Measurements from ENCODE around the gene NHLRC2. TPM values are rescaled to one million over a fixed set of nuclear protein-coding genes. Genes with fewer than 3 reads are reported as not detected.

The NHLRC2 gene
- 90.7 TPM for total RNA-seq

DNA sequence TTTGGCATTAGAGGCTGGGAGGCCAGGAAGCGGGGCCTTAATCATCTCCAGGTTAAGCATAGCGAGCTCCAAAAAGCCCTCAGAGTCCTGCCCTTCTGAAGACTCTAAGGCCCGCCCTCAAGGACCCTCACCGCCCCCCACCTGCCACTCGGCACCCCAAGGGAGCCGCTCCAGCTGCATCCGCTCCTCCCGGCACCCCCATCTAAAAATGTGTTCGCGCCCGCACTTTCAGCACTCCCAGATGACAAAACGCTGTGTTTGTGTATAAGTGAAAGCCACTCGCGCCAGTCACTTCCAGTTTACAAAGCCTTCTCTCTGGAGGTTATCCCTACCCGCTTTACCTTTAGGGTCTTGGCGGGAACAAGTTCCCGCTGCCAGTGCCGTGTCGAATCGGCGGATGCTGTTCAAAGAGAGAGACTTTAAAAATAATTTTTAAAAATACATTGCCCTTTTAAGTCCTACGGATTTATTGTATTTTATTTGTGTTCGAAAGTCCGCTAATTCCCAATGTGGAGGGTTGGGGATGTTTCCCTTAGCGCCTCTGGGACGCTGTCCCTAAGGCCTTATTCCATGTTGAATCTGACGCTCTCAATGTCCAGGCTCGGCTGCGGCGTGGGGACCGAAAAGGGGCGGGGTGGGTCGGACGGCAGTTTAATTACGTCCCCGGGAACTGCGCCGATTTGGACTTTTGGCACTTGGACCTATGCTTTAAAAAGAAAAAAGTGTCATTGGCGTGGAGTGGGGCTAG lies at the start of gene NHLRC2, which contains the start of gene DCLRE1A:
Gene NHLRC2, plus strand, starts transcription at position 649 of the 748 bp plus-strand sequence. CDS start 212 bp downstream, outside the sequence.
Gene DCLRE1A, minus strand, starts transcription at position 70 of the 748 bp plus-strand sequence. CDS start 900 bp downstream, outside the sequence.

Other genes starting within 250 kb of the NHLRC2 start
- gene NRAP, start 190.6 kb upstream of the NHLRC2 start, total RNA-seq, result 13.0 TPM
- gene CASP7, start 174.7 kb upstream of the NHLRC2 start, total RNA-seq, result 17.9 TPM
- 0.77 TPM for gene PLEKHS1, start 103.0 kb upstream of the NHLRC2 start, total RNA-seq
- 17.3 TPM for gene DCLRE1A, start 579 bp upstream of the NHLRC2 start, total RNA-seq
- 1.6 TPM for gene ADRB1, start 189.2 kb downstream of the NHLRC2 start, total RNA-seq

All from camera-type eye (tissue), 1 donor.